Natural killer cell (primary cell): Measurements from ENCODE around the gene LMX1A. TPM values are rescaled to one million over a fixed set of nuclear protein-coding genes. Genes with fewer than 3 reads are reported as not detected.

ENCODE experiments used
- ATAC-seq, 3 donors: fragments of 150-1000 bp in 2 of 3; fragments of 200-7000 bp in 1 of 3; cut with Tn5 transposase; 1 replicate in 1 of 3; 2 replicates in 2 of 3; pipeline ENCODE4 v1.10.0; 2021; ENCODE audit warnings: mild to moderate bottlenecking in 2 of 3, moderate library complexity in 2 of 3
- DNase-seq, 2 donors: peaks; one replicate each; pipeline versions ENCODE4 v3.0.0 to v3.0.0-alpha.2; 2013 to 2021; ENCODE audit warnings: mixed read lengths in 1 of 2
- H3K27ac ChIP-seq: one replicate; pipeline ENCODE4 v1.5.1; 2013; ENCODE audit warnings: mild to moderate bottlenecking, low read length
- H3K27me3 ChIP-seq: one replicate; pipeline ENCODE4 v1.6.1; 2013; ENCODE audit warnings: low read length; ENCODE audit not compliant: control insufficient read depth, insufficient read depth
- H3K36me3 ChIP-seq: one replicate; pipeline ENCODE4 v1.6.1; 2013; ENCODE audit warnings: low read length; ENCODE audit not compliant: control insufficient read depth, insufficient read depth
- H3K4me1 ChIP-seq: one replicate; pipeline ENCODE4 v1.6.1; 2013; ENCODE audit warnings: low read length; ENCODE audit not compliant: control insufficient read depth, insufficient read depth
- H3K4me3 ChIP-seq: one replicate; pipeline ENCODE4 v1.5.1; 2013; ENCODE audit warnings: low read length
- H3K9me3 ChIP-seq: one replicate; pipeline ENCODE4 v1.6.1; 2013; ENCODE audit warnings: low read length; ENCODE audit not compliant: control insufficient read depth, insufficient read depth
- H3K27ac Mint-ChIP-seq, 2 donors: one replicate each; pipeline ENCODE4 v1.8.0; 2022; ENCODE audit warnings: mild to moderate bottlenecking in 2 of 2, mixed read lengths in 2 of 2, moderate library complexity in 1 of 2
- H3K27me3 Mint-ChIP-seq, 2 donors: one replicate each; pipeline ENCODE4 v1.8.0; 2022; ENCODE audit warnings: low read depth in 2 of 2, mixed read lengths in 2 of 2
- H3K36me3 Mint-ChIP-seq: one replicate; pipeline ENCODE4 v1.8.0; 2022; ENCODE audit warnings: mixed read lengths
- H3K4me1 Mint-ChIP-seq, 2 donors: one replicate each; pipeline ENCODE4 v1.8.0; 2022; ENCODE audit warnings: mixed read lengths in 2 of 2
- H3K4me3 Mint-ChIP-seq: one replicate; pipeline ENCODE4 v1.8.0; 2022; ENCODE audit warnings: mild to moderate bottlenecking, moderate library complexity, mixed read lengths
- H3K9me3 Mint-ChIP-seq, 2 donors: one replicate each; pipeline ENCODE4 v1.8.0; 2022; ENCODE audit warnings: mixed read lengths in 2 of 2
- WGBS: methylation state at CpG from one replicate; pipeline ENCODE4 v1.1.7; 2013; ENCODE audit warnings: missing lambda C conversion rate; ENCODE audit not compliant: insufficient coverage; 5-methylcytosine and 5-hydroxymethylcytosine counted together
- intact Hi-C: fragments of 100-400 bp; cut with micrococcal nuclease; formaldehyde crosslinking; loops from one replicate; pipeline ENCODE4 v1.14.2; 2022
- total RNA-seq, 4 donors: library from RNA; stranded (reverse); fragments of 120-200 nt in 1 of 4; gene quantifications; one replicate each; pipeline versions ENCODE4 v1.2.3 to v1.2.4, GENCODE V29; 2013 to 2022
- TF ChIP-seq, protein P1 (sequence below): fragments of 200-600 bp; IDR thresholded peaks from one replicate; pipeline ENCODE4 v1.8.0; 2022; ENCODE audit warnings: antibody characterized with exemption

Gene LMX1A
- total RNA-seq, 3 donors from 2014 or later (not counting 1 experiment from before 2014, with no cell fraction given): not detected

DNA sequence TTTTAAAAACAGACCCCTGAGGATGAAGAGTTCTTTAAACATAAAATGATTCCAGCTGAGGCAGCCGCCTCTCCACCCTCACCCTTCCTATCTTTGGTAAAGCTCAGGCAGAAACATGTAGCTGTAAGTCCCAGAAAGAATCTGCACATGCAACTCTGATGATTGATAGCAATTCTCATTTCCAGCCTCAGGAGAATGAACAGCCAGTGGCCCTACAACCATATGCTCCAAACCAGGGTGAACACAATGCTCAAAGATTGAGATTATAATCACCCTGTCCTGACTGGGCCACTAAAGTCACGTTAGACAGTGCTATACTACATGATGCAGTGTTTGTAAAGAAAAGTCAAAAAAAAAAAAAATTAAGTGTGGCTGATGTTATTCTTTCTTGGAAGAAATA is 80.2 kb downstream of the LMX1A start:
- TF ChIP-seq, protein P1, sequence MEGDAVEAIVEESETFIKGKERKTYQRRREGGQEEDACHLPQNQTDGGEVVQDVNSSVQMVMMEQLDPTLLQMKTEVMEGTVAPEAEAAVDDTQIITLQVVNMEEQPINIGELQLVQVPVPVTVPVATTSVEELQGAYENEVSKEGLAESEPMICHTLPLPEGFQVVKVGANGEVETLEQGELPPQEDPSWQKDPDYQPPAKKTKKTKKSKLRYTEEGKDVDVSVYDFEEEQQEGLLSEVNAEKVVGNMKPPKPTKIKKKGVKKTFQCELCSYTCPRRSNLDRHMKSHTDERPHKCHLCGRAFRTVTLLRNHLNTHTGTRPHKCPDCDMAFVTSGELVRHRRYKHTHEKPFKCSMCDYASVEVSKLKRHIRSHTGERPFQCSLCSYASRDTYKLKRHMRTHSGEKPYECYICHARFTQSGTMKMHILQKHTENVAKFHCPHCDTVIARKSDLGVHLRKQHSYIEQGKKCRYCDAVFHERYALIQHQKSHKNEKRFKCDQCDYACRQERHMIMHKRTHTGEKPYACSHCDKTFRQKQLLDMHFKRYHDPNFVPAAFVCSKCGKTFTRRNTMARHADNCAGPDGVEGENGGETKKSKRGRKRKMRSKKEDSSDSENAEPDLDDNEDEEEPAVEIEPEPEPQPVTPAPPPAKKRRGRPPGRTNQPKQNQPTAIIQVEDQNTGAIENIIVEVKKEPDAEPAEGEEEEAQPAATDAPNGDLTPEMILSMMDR: no peak
- no peak overlapping the region for H3K4me3 ChIP-seq
- ATAC-seq: no peak
- H3K27ac ChIP-seq: no peak overlapping the region
- no peaks in the 10 kb centered on the region for H3K9me3 Mint-ChIP-seq
- no peaks in the 10 kb centered on the region for H3K36me3 ChIP-seq
- H3K4me3 Mint-ChIP-seq: no peak overlapping the region
- no peaks in the 10 kb centered on the region for H3K27me3 ChIP-seq
- peaks cover 0 to 4% of the 10 kb centered on the region in 2 donors for H3K27me3 Mint-ChIP-seq
- H3K4me1 ChIP-seq: no peaks in the 10 kb centered on the region
- H3K27ac Mint-ChIP-seq: no peak overlapping the region
- H3K4me1 Mint-ChIP-seq: no peaks in the 10 kb centered on the region
- no peak for DNase-seq
- intact Hi-C loops: no loop called here
- H3K36me3 Mint-ChIP-seq: no peaks in the 10 kb centered on the region
- WGBS: 63% methylated on average over 2 of the region's 2 CpGs
- H3K9me3 ChIP-seq: no peaks in the 10 kb centered on the region

GRCh38 chr1:165265196-165265838 is 91.2 kb downstream of the LMX1A start:
- H3K4me1 ChIP-seq: no peaks in the 10 kb centered on the region
- H3K27ac Mint-ChIP-seq: no peak overlapping the region
- intact Hi-C loops: no loop called here
- peaks cover 0 to 13% of the 10 kb centered on the region in 2 donors for H3K27me3 Mint-ChIP-seq
- H3K36me3 Mint-ChIP-seq: no peaks in the 10 kb centered on the region
- no peak overlapping the region for H3K27ac ChIP-seq
- no peaks in the 10 kb centered on the region for H3K9me3 ChIP-seq
- no peak overlapping the region for H3K4me3 Mint-ChIP-seq
- no peak overlapping the region for H3K4me3 ChIP-seq
- no peaks in the 10 kb centered on the region for H3K27me3 ChIP-seq
- TF ChIP-seq, protein P1: no peak
- H3K9me3 Mint-ChIP-seq: peaks cover 2 to 12% of the 10 kb centered on the region in 2 donors
- no peaks in the 10 kb centered on the region for H3K36me3 ChIP-seq
- no peaks in the 10 kb centered on the region for H3K4me1 Mint-ChIP-seq
- no peak for DNase-seq
- ATAC-seq: no peak
- 65% methylated on average over 2 of the region's 3 CpGs for WGBS

GRCh38 chr1:165259706-165260428 is 96.6 kb downstream of the LMX1A start:
- H3K4me1 Mint-ChIP-seq: no peaks in the 10 kb centered on the region
- TF ChIP-seq, protein P1: no peak
- intact Hi-C loops: no loop called here
- H3K27ac Mint-ChIP-seq: no peak overlapping the region
- H3K9me3 ChIP-seq: no peaks in the 10 kb centered on the region
- H3K9me3 Mint-ChIP-seq: peaks cover 0 to 9% of the 10 kb centered on the region in 2 donors
- no peak overlapping the region for H3K4me3 ChIP-seq
- no peak overlapping the region for H3K4me3 Mint-ChIP-seq
- no peaks in the 10 kb centered on the region for H3K4me1 ChIP-seq
- H3K27me3 Mint-ChIP-seq: peaks cover 1 to 10% of the 10 kb centered on the region in 2 donors
- H3K27me3 ChIP-seq: no peaks in the 10 kb centered on the region
- H3K36me3 ChIP-seq: no peaks in the 10 kb centered on the region
- DNase-seq: no peak
- WGBS: 64% methylated on average over 1 of the region's 3 CpGs
- no peak for ATAC-seq
- no peaks in the 10 kb centered on the region for H3K36me3 Mint-ChIP-seq
- no peak overlapping the region for H3K27ac ChIP-seq
